Neuronal stem cell (in vitro differentiated cells): ENCODE measurements around the gene CCDC102A.
A peak's percentile ranks its signal among the peaks of the same experiment; 100 is the strongest.

Source experiments
- DNase-seq: peaks from one replicate; pipeline ENCODE4 v3.0.0-alpha.2; 2013; ENCODE audit warnings: low spot score
- H2AFZ ChIP-seq: one replicate; pipeline ENCODE4 v1.6.1; 2013; ENCODE audit warnings: mild to moderate bottlenecking, low read length, inconsistent platforms
- H2AK5ac ChIP-seq: 2 replicates; pipeline ENCODE4 v1.6.1; 2013; ENCODE audit warnings: low read depth, mild to moderate bottlenecking, inconsistent platforms, low read length, moderate library complexity, mixed read lengths
- H2BK120ac ChIP-seq: 2 replicates; pipeline ENCODE4 v1.6.1; 2013; ENCODE audit warnings: low read depth, mild to moderate bottlenecking, inconsistent platforms, low read length, moderate library complexity, mixed read lengths
- H2BK12ac ChIP-seq: one replicate; pipeline ENCODE4 v1.6.1; 2013; ENCODE audit warnings: low read length, inconsistent platforms
- H2BK15ac ChIP-seq: 2 replicates; pipeline ENCODE4 v1.6.1; 2013; ENCODE audit warnings: mild to moderate bottlenecking, low read length, inconsistent platforms, mixed read lengths
- H2BK5ac ChIP-seq: one replicate; pipeline ENCODE4 v1.6.1; 2013; ENCODE audit warnings: inconsistent platforms, mild to moderate bottlenecking, low read length, moderate library complexity
- H3K14ac ChIP-seq: one replicate; pipeline ENCODE4 v1.6.1; 2013; ENCODE audit warnings: low read length, inconsistent platforms
- H3K18ac ChIP-seq: 2 replicates; pipeline ENCODE4 v1.6.1; 2013; ENCODE audit warnings: low read length, inconsistent platforms
- H3K23ac ChIP-seq: 2 replicates; pipeline ENCODE4 v1.6.1; 2013; ENCODE audit warnings: low read depth, mild to moderate bottlenecking, mixed read lengths, low read length, inconsistent platforms; ENCODE audit not compliant: poor library complexity
- H3K27ac ChIP-seq: replicated peaks from 3 replicates; pipeline ENCODE4 v1.5.1; 2013; ENCODE audit warnings: low read length, inconsistent platforms
- H3K27me3 ChIP-seq, 3 experiments: 2 replicates each; pipeline ENCODE4 v1.6.1; 2013; ENCODE audit warnings: low read length in 3 of 3, mild to moderate bottlenecking in 2 of 3, inconsistent platforms in 1 of 3, low read depth in 1 of 3, mixed read lengths in 1 of 3, moderate library complexity in 1 of 3; ENCODE audit not compliant: control insufficient read depth in 3 of 3, insufficient read depth in 3 of 3
- H3K36me3 ChIP-seq, 2 donors: replicated peaks in 1 of 2; 2 replicates each; pipeline ENCODE4 v1.6.1; 2013; ENCODE audit warnings: low read length in 2 of 2; ENCODE audit not compliant: control insufficient read depth in 2 of 2, insufficient read depth in 2 of 2
- H3K4ac ChIP-seq: 2 replicates; pipeline ENCODE4 v1.6.1; 2013; ENCODE audit warnings: inconsistent platforms, mild to moderate bottlenecking, low read length, moderate library complexity
- H3K4me1 ChIP-seq, 2 donors: 1 replicate in 1 of 2; 2 replicates in 1 of 2; pipeline ENCODE4 v1.6.1; 2013; ENCODE audit warnings: low read length in 2 of 2, low read depth in 1 of 2; ENCODE audit not compliant: control insufficient read depth in 2 of 2, insufficient read depth in 1 of 2
- H3K4me2 ChIP-seq: one replicate; pipeline ENCODE4 v1.6.1; 2013; ENCODE audit warnings: mild to moderate bottlenecking, low read length, inconsistent platforms; ENCODE audit not compliant: insufficient read depth, poor library complexity, severe bottlenecking
- H3K4me3 ChIP-seq, 2 donors: 2 replicates each; pipeline ENCODE4 v1.5.1; 2013; ENCODE audit warnings: low read length in 2 of 2, mild to moderate bottlenecking in 2 of 2, inconsistent platforms in 1 of 2, moderate library complexity in 1 of 2
- H3K79me1 ChIP-seq: one replicate; pipeline ENCODE4 v1.6.1; 2013; ENCODE audit warnings: low read depth, mild to moderate bottlenecking, inconsistent platforms, low read length, moderate library complexity
- H3K9ac ChIP-seq: one replicate; pipeline ENCODE4 v1.6.1; 2013; ENCODE audit warnings: mild to moderate bottlenecking, low read depth, low read length, inconsistent platforms; ENCODE audit not compliant: poor library complexity
- H3K9me3 ChIP-seq, 2 donors: replicated peaks in 1 of 2; 2 replicates each; pipeline versions ENCODE3 to v1.6.1; 2013; ENCODE audit warnings: low read length in 2 of 2, mild to moderate bottlenecking in 2 of 2, inconsistent platforms in 1 of 2, low read depth in 1 of 2, mixed read lengths in 1 of 2, moderate library complexity in 1 of 2; ENCODE audit not compliant: control insufficient read depth in 2 of 2, insufficient read depth in 1 of 2
- H4K8ac ChIP-seq: one replicate; pipeline ENCODE4 v1.6.1; 2013; ENCODE audit warnings: low read depth, mild to moderate bottlenecking, inconsistent platforms, low read length, moderate library complexity
- H4K91ac ChIP-seq: one replicate; pipeline ENCODE4 v1.6.1; 2013; ENCODE audit warnings: low read length, low read depth, mild to moderate bottlenecking, inconsistent platforms; ENCODE audit not compliant: poor library complexity
- WGBS, 2 donors: extraction: QIAGEN DNeasy Blood & Tissue Kit; methylation state at CpG; one replicate each; pipeline ENCODE4 v1.1.7; 2013; ENCODE audit warnings: missing lambda C conversion rate in 2 of 2, mixed read lengths in 1 of 2; ENCODE audit not compliant: insufficient read length in 2 of 2, insufficient replicate concordance in 1 of 2; ENCODE audit errors: extremely low coverage in 2 of 2; 5-methylcytosine and 5-hydroxymethylcytosine counted together

CCDC102A gene

DNA sequence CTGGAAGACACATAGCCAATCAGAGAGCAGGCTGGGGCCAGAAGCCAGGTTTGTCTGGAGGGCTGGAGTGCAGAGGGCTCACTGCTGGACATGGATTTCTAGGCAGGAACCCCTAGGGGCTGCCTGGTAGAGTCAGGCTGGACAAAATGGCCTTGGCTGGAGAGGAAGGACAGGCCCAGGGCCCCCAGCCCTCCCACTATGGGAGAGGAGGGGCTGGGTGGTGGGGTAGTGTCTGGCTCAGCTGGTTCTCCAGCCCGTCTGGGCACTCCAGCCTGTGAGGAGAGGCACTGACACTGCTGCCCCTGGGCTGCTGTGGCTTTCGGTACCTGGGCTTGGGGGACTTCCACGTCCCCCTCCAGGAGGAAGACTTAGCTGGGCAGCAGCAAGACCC is 28.3 kb downstream of the CCDC102A start:
- H3K4me2 ChIP-seq = no peak overlapping the region
- no peak overlapping the region for H3K4me3 ChIP-seq
- peak overlapping the region; percentile 72 for H2AFZ ChIP-seq
- H3K18ac ChIP-seq = peak overlapping the region; percentile 87
- H3K23ac ChIP-seq = no peak overlapping the region
- no peak overlapping the region for H4K91ac ChIP-seq
- peak overlapping the region; percentile 9 for H2BK120ac ChIP-seq
- no peaks in the 10 kb centered on the region for H3K9me3 ChIP-seq
- peaks cover 0 to 32% (median 0%) of the 10 kb centered on the region in 3 experiments for H3K27me3 ChIP-seq
- no CpG with 5 or more reads among the region's 3 CpGs for WGBS, 2 donors
- H2AK5ac ChIP-seq = peak overlapping the region; percentile 96
- no peak overlapping the region for H2BK12ac ChIP-seq
- peak overlapping the region; percentile 49 for H3K14ac ChIP-seq
- peak overlapping the region; percentile 27 for H4K8ac ChIP-seq
- H3K9ac ChIP-seq = no peak overlapping the region
- H3K4me1 ChIP-seq = peaks cover 6 to 20% of the 10 kb centered on the region in 2 donors
- H2BK15ac ChIP-seq = peak overlapping the region; percentile 87
- no peak overlapping the region for H3K27ac ChIP-seq
- no peaks in the 10 kb centered on the region for H3K79me1 ChIP-seq
- peak overlapping the region; percentile 92 for H2BK5ac ChIP-seq
- peaks cover 2 to 4% of the 10 kb centered on the region in 2 donors for H3K36me3 ChIP-seq
- no peak overlapping the region for H3K4ac ChIP-seq
- no peak for DNase-seq

DNA sequence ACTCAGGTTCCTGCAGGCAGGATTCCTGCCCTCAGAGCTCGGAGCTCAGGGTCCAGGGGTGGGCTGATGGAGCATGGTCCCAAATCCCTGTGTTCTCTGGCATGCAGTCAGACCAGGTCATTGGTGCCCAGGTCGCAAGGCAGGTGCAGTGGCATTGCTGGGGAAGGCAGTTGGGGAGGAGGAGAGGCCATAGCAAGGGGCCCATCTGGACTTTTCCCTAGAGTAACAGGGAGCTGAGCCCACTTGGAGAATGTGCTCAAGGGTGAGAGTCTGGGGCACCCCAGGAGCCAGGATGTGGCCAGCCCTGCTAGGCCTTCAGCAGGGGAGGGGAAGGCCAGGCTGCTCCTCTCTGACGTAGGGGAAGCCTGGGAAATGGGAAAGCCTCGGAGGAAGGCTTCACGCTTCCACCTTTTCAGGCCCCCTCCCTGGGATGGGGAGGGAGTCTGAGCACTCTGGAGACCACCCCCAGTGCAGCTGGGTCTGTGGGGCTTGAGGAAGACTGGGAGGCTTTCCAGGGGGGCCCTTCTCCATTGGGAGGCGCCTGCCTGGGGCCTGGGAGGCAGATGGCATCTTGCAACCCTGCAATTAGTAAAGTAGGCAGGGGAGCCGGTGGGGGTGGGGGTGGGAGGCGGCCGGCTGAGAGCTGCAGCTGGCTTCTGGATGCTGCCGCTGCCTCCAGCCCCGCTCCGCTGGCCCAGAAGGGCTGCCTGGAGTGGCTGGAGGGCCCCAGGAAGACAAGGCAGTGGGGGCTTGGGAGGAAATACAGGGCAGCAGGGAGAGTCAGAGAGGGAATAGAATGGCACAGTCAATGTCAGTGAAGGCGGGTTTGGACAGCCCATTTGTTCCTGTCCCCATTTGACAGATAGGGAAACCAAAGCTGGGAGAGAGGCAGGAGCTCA is 29.0 kb downstream of the CCDC102A start:
- no peak overlapping the region for H2BK15ac ChIP-seq
- H2BK120ac ChIP-seq = no peak overlapping the region
- H3K4me1 ChIP-seq = peaks cover 6 to 20% of the 10 kb centered on the region in 2 donors
- no peaks in the 10 kb centered on the region for H3K9me3 ChIP-seq
- peak overlapping the region; percentile 83 for H3K18ac ChIP-seq
- no peak overlapping the region for H3K4ac ChIP-seq
- H4K91ac ChIP-seq = no peak overlapping the region
- peak overlapping the region; percentile 39 for H3K14ac ChIP-seq
- H3K23ac ChIP-seq = no peak overlapping the region
- peak overlapping the region; percentile 72 for H2AFZ ChIP-seq
- H3K4me2 ChIP-seq = no peak overlapping the region
- H3K36me3 ChIP-seq = peaks cover 0 to under 1% of the 10 kb centered on the region in 2 donors
- H4K8ac ChIP-seq = no peak overlapping the region
- peak overlapping the region; percentile 30 for H3K9ac ChIP-seq
- no peak overlapping the region for H2BK12ac ChIP-seq
- H3K27ac ChIP-seq = no peak overlapping the region
- H3K79me1 ChIP-seq = no peaks in the 10 kb centered on the region
- no peak for DNase-seq
- no peak overlapping the region for H2AK5ac ChIP-seq
- no CpG with 5 or more reads among the region's 13 CpGs for WGBS, 2 donors
- peaks cover 0 to 36% (median 0%) of the 10 kb centered on the region in 3 experiments for H3K27me3 ChIP-seq
- H3K4me3 ChIP-seq = no peak overlapping the region
- H2BK5ac ChIP-seq = no peak overlapping the region

DNA sequence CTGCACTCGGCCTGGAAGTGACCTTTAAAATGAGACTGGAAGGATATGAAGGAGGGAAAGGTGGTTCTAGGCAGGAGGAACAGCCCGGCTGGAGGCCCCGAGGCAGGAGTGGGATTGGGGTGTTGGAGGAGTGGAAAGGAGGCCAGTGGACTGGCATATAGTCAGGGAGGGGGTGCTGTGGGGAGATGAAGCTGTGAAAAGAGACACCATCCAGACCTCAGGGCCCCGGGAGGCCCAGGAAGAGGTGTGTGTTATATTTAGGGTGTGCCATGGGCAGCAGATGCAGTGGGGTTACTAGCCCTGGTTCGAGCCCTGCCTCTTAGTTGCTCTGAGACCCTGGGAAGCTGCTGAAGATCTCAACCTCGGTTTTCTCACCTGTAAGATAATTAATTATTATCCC is 31.2 kb downstream of the CCDC102A start:
- H3K14ac ChIP-seq = no peak overlapping the region
- H2BK120ac ChIP-seq = no peak overlapping the region
- H3K18ac ChIP-seq = no peak overlapping the region
- no peaks in the 10 kb centered on the region for H3K9me3 ChIP-seq
- no peak overlapping the region for H3K9ac ChIP-seq
- peaks cover 6 to 13% of the 10 kb centered on the region in 2 donors for H3K4me1 ChIP-seq
- no peak overlapping the region for H3K4me3 ChIP-seq
- no peak overlapping the region for H4K8ac ChIP-seq
- no peak overlapping the region for H3K4ac ChIP-seq
- peaks cover 0 to 40% (median 0%) of the 10 kb centered on the region in 3 experiments for H3K27me3 ChIP-seq
- no peak overlapping the region for H2BK15ac ChIP-seq
- H2BK5ac ChIP-seq = no peak overlapping the region
- DNase-seq = no peak
- no peaks in the 10 kb centered on the region for H3K36me3 ChIP-seq
- H4K91ac ChIP-seq = no peak overlapping the region
- H3K27ac ChIP-seq = no peak overlapping the region
- H2AK5ac ChIP-seq = no peak overlapping the region
- no peaks in the 10 kb centered on the region for H3K79me1 ChIP-seq
- no peak overlapping the region for H3K4me2 ChIP-seq
- no peak overlapping the region for H3K23ac ChIP-seq
- WGBS, 2 donors = no CpG with 5 or more reads among the region's 6 CpGs
- no peak overlapping the region for H2AFZ ChIP-seq
- no peak overlapping the region for H2BK12ac ChIP-seq

DNA sequence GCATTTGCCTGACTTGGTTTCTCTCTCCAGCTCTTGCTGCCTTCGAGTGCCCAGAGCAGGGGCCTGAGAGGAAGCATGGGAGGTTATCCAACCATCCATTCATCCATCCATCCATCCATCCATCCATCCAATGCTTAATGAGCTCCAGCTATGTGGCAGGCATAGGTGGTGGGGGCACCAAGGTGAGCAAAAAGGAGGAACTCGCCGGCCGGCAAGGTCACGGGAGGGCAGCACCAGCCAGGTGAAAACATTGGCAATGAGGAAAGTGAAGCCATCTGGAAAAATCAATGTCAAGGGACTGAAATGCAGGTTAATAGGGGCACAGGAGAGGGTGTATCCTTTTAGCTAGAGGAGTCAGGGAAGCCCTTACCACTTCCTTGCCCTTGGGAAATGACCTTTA is 31.9 kb downstream of the CCDC102A start:
- Histone ChIP-seq H3K18ac (no peak overlapping the region), H2BK120ac (no peak overlapping the region), H3K14ac (no peak overlapping the region), H3K79me1 (no peaks in the 10 kb centered on the region), H3K4me2 (no peak overlapping the region), H3K4ac (no peak overlapping the region), H2BK12ac (no peak overlapping the region), H3K27me3 (peaks cover 0 to 40% (median 0%) of the 10 kb centered on the region in 3 experiments), H4K8ac (no peak overlapping the region), H2AFZ (no peak overlapping the region), H2BK15ac (no peak overlapping the region), H3K4me3 (no peak overlapping the region), H3K27ac (no peak overlapping the region), H3K9ac (no peak overlapping the region), H3K9me3 (no peaks in the 10 kb centered on the region), H4K91ac (no peak overlapping the region), H3K36me3 (no peaks in the 10 kb centered on the region), H3K4me1 (peaks cover 4 to 10% of the 10 kb centered on the region in 2 donors), H3K23ac (no peak overlapping the region), H2AK5ac (no peak overlapping the region), H2BK5ac (no peak overlapping the region)
- no peak for DNase-seq
- no CpG with 5 or more reads among the region's 5 CpGs for WGBS, 2 donors
